ENCODE measurements around the gene RAB11FIP5. TPM values are rescaled to one million over a fixed set of nuclear protein-coding genes. Genes with fewer than 3 reads are reported as not detected.

Gene RAB11FIP5
- total and polyA plus RNA-seq, 2 donors (not counting 3 experiments of a cell fraction or from before 2014, with no cell fraction given) = 36.6 to 47.0 TPM

DNA sequence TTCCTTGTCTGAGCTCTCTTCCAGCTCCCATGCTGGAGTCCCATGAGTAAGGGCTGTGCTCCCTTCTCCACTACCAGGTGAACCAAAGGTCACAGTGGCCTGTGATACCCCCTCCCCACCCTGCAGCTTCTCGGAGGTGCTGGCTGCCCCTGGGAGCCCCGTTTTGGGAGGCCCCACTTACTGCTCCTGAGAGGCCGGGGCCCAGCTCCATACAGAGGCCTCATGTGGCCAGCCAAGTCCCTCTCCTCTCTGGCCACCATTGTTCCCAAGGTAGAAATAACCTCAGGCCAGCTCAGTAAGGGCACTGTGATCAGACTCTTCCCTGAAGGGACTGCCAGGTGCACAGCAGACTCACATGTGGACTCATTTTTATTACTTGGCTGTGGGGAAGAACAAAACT is 6.0 kb downstream of the RAB11FIP5 start:
- intact Hi-C loops (cut with micrococcal nuclease) (no loop called here), dilution Hi-C loops (cut with MboI; ENCODE audit: extremely low pct_ligation_motif_present, low sequenced_read_pairs) (no loop called here)
- no TSS peak for BruUV-seq (replicated peaks)
- TF ChIP-seq FOS (IDR thresholded peaks at IDR 0.05; ENCODE audit: borderline replicate concordance, insufficient read depth, low read length) (no peak), MYC (IDR thresholded peaks at IDR 0.05; ENCODE audit: low read depth, low read length) (no peak), POLR2A (IDR thresholded peaks at IDR 0.05; ENCODE audit: low read depth, low read length) (no peak), GATA2 (IDR thresholded peaks at IDR 0.05; ENCODE audit: insufficient read depth, insufficient read length, low read depth, low read length) (no peak), POLR2AphosphoS5 (IDR thresholded peaks at IDR 0.05; ENCODE audit: insufficient read depth, low read depth, low read length) (no peak), MAX (IDR thresholded peaks at IDR 0.05; ENCODE audit: insufficient read depth, insufficient read length) (no peak), JUN (IDR thresholded peaks at IDR 0.05; ENCODE audit: borderline replicate concordance, insufficient read depth, insufficient read length, low read depth) (no peak), EZH2 (IDR thresholded peaks at IDR 0.05; ENCODE audit: borderline replicate concordance, low read depth, low read length, severe bottlenecking) (no peak)
- TF ChIP-seq, protein P1, sequence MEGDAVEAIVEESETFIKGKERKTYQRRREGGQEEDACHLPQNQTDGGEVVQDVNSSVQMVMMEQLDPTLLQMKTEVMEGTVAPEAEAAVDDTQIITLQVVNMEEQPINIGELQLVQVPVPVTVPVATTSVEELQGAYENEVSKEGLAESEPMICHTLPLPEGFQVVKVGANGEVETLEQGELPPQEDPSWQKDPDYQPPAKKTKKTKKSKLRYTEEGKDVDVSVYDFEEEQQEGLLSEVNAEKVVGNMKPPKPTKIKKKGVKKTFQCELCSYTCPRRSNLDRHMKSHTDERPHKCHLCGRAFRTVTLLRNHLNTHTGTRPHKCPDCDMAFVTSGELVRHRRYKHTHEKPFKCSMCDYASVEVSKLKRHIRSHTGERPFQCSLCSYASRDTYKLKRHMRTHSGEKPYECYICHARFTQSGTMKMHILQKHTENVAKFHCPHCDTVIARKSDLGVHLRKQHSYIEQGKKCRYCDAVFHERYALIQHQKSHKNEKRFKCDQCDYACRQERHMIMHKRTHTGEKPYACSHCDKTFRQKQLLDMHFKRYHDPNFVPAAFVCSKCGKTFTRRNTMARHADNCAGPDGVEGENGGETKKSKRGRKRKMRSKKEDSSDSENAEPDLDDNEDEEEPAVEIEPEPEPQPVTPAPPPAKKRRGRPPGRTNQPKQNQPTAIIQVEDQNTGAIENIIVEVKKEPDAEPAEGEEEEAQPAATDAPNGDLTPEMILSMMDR (IDR thresholded peaks at IDR 0.05; ENCODE audit: extremely low read depth in 1 of 2, insufficient read depth in 1 of 2, low read depth in 1 of 2, low read length in 2 of 2) = no peak
- Histone ChIP-seq H3K4me3 (replicated peaks in 1 of 3; ENCODE audit: insufficient read depth in 1 of 3, low read depth in 1 of 3, low read length in 3 of 3) (no peak overlapping the region), H3K27me3 (ENCODE audit: control insufficient read depth in 2 of 2, insufficient read depth in 2 of 2, low read length in 2 of 2) (no peaks in the 10 kb centered on the region), H3K4me2 (ENCODE audit: insufficient read depth, low read length) (no peak overlapping the region), H2AFZ (ENCODE audit: low read depth, low read length) (no peak overlapping the region), H3K36me3 (ENCODE audit: control insufficient read depth in 2 of 2, extremely low read depth in 1 of 2, insufficient read depth in 2 of 2, low read length in 2 of 2) (peaks cover 0 to 4% of the 10 kb centered on the region in 2 experiments), H3K9ac (replicated peaks; ENCODE audit: extremely low read depth, insufficient read depth, low read length) (no peak overlapping the region), H3K79me2 (ENCODE audit: control insufficient read depth, insufficient read depth, low read length) (peaks cover 94% of the 10 kb centered on the region), H3K9me3 (replicated peaks; ENCODE audit: control insufficient read depth, insufficient read depth, low read length) (no peaks in the 10 kb centered on the region), H3K27ac (ENCODE audit: insufficient read depth, low read depth, low read length) (no peak overlapping the region), H4K20me1 (replicated peaks; ENCODE audit: control insufficient read depth, extremely low read depth, insufficient read depth, low read length) (no peaks in the 10 kb centered on the region), H3K9me1 (replicated peaks; ENCODE audit: control insufficient read depth, extremely low read depth, insufficient read depth, low read length) (no peaks in the 10 kb centered on the region), H3K4me1 (ENCODE audit: control insufficient read depth, extremely low read depth, insufficient read depth, low read length) (peaks cover 41% of the 10 kb centered on the region)
- POLR2A ChIA-PET = no interaction called here
- DNase-seq (ENCODE audit: low read depth, low spot score) (no peak), FAIRE-seq (no peak)
- CTCF ChIA-PET = interaction anchor here (0.6 to 2.7 kb wide), 7 partner anchors 11 to 213 kb away, joined by 3 to 9 read pairs (median 5); no protein-coding TSS in a partner anchor
